ENCODE results near the gene SSNA1. TPM values are rescaled to one million over a fixed set of nuclear protein-coding genes. Genes with fewer than 3 reads are reported as not detected.
A peak's percentile ranks its signal among the peaks of the same experiment; 100 is the strongest.

The SSNA1 gene, protein sequence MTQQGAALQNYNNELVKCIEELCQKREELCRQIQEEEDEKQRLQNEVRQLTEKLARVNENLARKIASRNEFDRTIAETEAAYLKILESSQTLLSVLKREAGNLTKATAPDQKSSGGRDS
- total RNA-seq, result 40.9 to 43.8 TPM (median 42.8 TPM) in 3 replicates

DNA sequence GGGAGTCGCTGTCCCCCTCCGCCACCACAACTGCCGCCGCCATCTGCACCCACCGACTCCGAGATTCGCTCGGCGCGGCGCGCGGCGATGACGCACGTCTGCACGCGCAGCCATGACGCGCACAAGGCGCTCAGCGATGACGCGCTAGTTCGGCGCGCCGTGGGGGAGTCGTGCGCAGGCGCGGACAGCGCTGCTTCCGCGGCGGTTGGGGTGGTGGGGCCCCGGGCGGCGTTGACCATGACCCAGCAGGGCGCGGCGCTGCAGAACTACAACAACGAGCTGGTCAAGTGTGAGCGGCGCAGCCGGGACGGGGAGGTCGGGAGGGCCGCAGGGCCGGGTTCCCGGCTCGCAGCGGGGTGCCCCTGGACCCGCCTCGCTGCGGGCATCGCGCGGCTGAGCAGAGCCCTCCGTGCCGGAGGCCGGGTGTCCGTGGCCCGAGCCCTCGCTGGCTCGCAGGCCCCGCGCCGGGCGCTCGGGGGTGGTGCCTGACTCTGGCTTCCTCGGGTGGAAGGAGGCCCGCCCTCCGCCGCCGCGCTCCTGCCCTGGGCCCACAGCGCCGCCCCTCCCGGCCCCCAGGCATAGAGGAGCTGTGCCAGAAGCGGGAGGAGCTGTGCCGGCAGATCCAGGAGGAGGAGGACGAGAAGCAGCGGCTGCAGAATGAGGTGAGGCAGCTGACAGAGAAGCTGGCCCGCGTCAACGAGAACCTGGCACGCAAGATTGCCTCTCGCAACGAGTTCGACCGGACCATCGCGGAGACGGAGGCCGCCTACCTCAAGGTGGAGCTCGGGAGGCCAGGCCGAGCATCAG is at the start of gene SSNA1, which contains the start of gene ANAPC2:
TSS of gene SSNA1 (plus strand) at position 187 of the 807 bp plus-strand sequence. CDS start at position 238, 51 bp downstream.
TSS of gene ANAPC2 (minus strand) at position 71 of the 807 bp plus-strand sequence. CDS start at position 43, 28 bp downstream.
- no peaks in the 10 kb centered on the region for H3K9me3 Mint-ChIP-seq
- peak within 1 kb of the TSS; percentile 98 for H3K27ac Mint-ChIP-seq
- H3K4me3 Mint-ChIP-seq, result peak within 1 kb of the TSS; percentile 94
- TF ChIP-seq, protein P1, sequence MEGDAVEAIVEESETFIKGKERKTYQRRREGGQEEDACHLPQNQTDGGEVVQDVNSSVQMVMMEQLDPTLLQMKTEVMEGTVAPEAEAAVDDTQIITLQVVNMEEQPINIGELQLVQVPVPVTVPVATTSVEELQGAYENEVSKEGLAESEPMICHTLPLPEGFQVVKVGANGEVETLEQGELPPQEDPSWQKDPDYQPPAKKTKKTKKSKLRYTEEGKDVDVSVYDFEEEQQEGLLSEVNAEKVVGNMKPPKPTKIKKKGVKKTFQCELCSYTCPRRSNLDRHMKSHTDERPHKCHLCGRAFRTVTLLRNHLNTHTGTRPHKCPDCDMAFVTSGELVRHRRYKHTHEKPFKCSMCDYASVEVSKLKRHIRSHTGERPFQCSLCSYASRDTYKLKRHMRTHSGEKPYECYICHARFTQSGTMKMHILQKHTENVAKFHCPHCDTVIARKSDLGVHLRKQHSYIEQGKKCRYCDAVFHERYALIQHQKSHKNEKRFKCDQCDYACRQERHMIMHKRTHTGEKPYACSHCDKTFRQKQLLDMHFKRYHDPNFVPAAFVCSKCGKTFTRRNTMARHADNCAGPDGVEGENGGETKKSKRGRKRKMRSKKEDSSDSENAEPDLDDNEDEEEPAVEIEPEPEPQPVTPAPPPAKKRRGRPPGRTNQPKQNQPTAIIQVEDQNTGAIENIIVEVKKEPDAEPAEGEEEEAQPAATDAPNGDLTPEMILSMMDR (IDR thresholded peaks at IDR 0.05; ENCODE audit: unreplicated experiment), result peak; percentile 12
- peaks cover 3% of the 10 kb centered on the region for H3K36me3 Mint-ChIP-seq
- DNase-seq (ENCODE audit: low spot score in 2 of 2, unreplicated experiment in 2 of 2), result peak; percentile 92 to 98
- peaks cover 30% of the 10 kb centered on the region for H3K4me1 Mint-ChIP-seq
- H3K27me3 Mint-ChIP-seq (ENCODE audit: low read depth), result no peaks in the 10 kb centered on the region

DNA sequence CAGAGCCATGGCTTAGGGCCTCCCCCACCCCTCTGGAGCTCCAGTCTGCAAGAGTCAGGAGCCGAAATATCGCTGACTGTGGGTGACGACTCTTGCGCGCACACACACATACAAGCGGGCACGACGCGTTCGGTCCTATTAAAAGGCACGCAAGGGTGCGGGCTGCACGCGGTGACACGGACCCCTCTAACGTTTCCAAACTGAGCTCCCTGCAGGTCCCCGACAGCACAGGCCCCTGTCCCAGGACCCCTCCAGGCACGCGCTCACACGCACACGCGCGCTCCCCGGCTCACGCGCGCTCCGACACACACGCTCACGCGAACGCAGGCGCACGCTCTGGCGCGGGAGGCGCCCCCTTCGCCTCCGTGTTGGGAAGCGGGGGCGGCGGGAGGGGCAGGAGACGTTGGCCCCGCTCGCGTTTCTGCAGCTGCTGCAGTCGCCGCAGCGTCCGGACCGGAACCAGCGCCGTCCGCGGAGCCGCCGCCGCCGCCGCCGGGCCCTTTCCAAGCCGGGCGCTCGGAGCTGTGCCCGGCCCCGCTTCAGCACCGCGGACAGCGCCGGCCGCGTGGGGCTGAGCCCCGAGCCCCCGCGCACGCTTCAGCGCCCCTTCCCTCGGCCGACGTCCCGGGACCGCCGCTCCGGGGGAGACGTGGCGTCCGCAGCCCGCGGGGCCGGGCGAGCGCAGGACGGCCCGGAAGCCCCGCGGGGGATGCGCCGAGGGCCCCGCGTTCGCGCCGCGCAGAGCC is 49.6 kb upstream of the SSNA1 start, which contains the start of gene GRIN1:
TSS of gene GRIN1 (plus strand) at position 433 of the 746 bp plus-strand sequence. CDS start 333 bp downstream, outside the sequence.
- H3K4me1 Mint-ChIP-seq, result no peaks in the 10 kb centered on the region
- DNase-seq (ENCODE audit: low spot score in 2 of 2, unreplicated experiment in 2 of 2), result peak; percentile 59 to 80
- H3K4me3 Mint-ChIP-seq, result peak within 1 kb of the TSS; percentile 30
- no peaks in the 10 kb centered on the region for H3K9me3 Mint-ChIP-seq
- H3K27me3 Mint-ChIP-seq (ENCODE audit: low read depth), result peaks cover 92% of the 10 kb centered on the region
- H3K36me3 Mint-ChIP-seq, result no peaks in the 10 kb centered on the region
- H3K27ac Mint-ChIP-seq, result no peak within 1 kb of the TSS
- TF ChIP-seq, protein P1 (IDR thresholded peaks at IDR 0.05; ENCODE audit: unreplicated experiment), result no peak

DNA sequence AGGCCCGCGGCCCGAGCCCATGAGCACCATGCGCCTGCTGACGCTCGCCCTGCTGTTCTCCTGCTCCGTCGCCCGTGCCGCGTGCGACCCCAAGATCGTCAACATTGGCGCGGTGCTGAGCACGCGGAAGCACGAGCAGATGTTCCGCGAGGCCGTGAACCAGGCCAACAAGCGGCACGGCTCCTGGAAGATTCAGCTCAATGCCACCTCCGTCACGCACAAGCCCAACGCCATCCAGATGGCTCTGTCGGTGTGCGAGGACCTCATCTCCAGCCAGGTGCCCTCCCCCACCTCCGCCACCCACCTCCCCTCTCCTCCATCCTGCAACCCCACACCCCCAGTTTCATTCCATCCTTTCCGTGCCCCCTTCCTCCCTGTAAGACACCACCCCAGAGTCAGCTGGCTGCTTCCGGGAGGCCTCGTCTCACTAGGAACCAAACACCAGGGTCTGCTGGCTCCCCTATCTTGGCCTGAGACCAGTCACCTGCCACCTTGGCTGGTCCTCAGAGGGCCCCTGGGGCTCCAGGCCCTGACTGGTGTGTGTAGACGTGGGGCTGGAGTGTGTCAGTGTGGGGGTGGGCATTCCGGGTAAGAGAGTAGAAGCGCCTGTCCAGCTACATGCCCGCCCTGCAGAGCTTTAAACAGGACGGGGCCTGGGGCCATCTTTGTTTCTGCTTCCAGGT is 48.9 kb upstream of the SSNA1 start:
- Mint-ChIP-seq H3K4me1 (no peaks in the 10 kb centered on the region), H3K36me3 (no peaks in the 10 kb centered on the region), H3K27me3 (ENCODE audit: low read depth) (peaks cover 90% of the 10 kb centered on the region), H3K4me3 (peak overlapping the region; percentile 30), H3K27ac (no peak overlapping the region), H3K9me3 (no peaks in the 10 kb centered on the region)
- no peak for DNase-seq (ENCODE audit: low spot score in 2 of 2, unreplicated experiment in 2 of 2)
- TF ChIP-seq, protein P1 (IDR thresholded peaks at IDR 0.05; ENCODE audit: unreplicated experiment), result no peak

DNA sequence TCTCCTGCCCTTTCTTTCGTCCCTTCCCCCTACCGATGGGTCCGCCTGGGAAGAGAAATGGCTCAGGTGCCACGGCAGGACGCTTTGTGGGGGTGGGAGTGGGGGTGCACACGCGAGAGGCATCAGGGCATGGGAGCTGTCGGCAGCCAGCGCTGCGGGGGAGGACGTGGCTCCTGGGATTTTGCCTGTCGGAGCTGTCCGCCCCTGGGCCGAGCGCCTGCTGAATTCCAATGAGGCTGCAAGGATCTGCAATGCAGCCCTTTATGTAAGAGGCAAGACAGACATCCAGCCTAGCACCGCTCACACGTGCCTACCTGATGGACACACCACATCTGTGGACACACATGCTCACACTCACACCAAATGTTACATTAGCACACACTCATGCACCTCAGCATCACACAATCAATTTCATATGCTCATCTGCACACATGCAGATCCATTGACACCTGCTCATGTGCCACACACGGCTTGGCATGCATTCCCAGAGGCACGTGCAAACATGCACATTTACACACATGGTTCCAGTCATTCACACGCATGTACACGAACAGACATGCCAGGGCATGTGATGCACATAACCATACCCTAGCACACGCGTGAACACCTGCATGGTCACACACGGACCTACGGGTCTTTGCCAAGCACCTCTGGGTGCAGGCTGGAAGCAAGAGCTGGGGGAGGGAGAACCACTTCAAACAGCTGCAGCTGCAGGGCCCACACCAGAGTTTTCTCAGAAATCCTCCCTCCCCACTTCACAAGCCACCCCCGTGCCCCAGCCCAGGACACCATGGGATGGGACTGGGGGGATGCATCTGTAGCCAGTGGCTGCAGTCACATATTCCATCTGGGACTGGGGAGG is 48.1 kb upstream of the SSNA1 start:
- no peaks in the 10 kb centered on the region for H3K36me3 Mint-ChIP-seq
- TF ChIP-seq, protein P1 (IDR thresholded peaks at IDR 0.05; ENCODE audit: unreplicated experiment), result no peak
- H3K9me3 Mint-ChIP-seq, result no peaks in the 10 kb centered on the region
- no peak overlapping the region for H3K27ac Mint-ChIP-seq
- DNase-seq (ENCODE audit: low spot score in 2 of 2, unreplicated experiment in 2 of 2), result no peak
- no peak overlapping the region for H3K4me3 Mint-ChIP-seq
- H3K27me3 Mint-ChIP-seq (ENCODE audit: low read depth), result peaks cover 83% of the 10 kb centered on the region
- no peaks in the 10 kb centered on the region for H3K4me1 Mint-ChIP-seq

Data from mesothelial cell of epicardium (in vitro differentiated cells).